Measurements from ENCODE around the gene CD58. TPM values are rescaled to one million over a fixed set of nuclear protein-coding genes. Genes with fewer than 3 reads are reported as not detected.

CD58 gene
- polyA plus RNA-seq, 1 donor (not counting 4 experiments of a cell fraction or from before 2014, with no cell fraction given) = 38.6 TPM

DNA sequence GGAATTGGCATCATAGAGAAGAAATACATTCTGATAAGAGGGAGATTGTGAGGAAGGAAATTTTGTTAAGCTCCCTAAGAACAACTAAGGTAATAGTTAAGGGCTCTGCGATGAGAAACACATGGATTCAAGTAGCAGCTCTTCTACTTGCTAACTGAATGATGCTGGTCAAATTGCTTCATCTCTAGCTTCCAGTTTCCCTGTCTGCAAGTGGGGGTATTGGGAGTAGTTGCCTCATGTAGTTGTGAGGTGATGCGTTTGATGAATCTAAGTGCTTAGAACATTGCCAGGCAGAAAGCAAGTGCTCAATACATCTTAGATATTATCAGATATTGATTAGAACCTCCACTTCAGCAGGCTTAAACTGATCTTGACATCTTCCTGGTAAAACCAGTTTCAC is 84.8 kb downstream of the CD58 start:
- Histone ChIP-seq H3K4me1 (ENCODE audit: control insufficient read depth, extremely low read depth, insufficient read depth, low read length) (peaks cover 15% of the 10 kb centered on the region), H3K4me3 (ENCODE audit: control insufficient read depth in 2 of 3, extremely low read depth in 1 of 3, insufficient read depth in 2 of 3, low read depth in 1 of 3, low read length in 3 of 3) (no peak overlapping the region), H3K27me3 (ENCODE audit: control insufficient read depth, extremely low read depth, insufficient read depth, low read length) (no peaks in the 10 kb centered on the region), H3K27ac (ENCODE audit: control insufficient read depth, insufficient read depth, low read length) (no peak overlapping the region), H3K36me3 (ENCODE audit: control insufficient read depth in 2 of 2, extremely low read depth in 1 of 2, insufficient read depth in 2 of 2, low read length in 2 of 2) (no peaks in the 10 kb centered on the region), H3K4me2 (ENCODE audit: control insufficient read depth, extremely low read depth, insufficient read depth, low read depth, low read length) (no peak overlapping the region), H2AFZ (ENCODE audit: control insufficient read depth, low read length) (no peak overlapping the region), H4K20me1 (ENCODE audit: control insufficient read depth, extremely low read depth, insufficient read depth, low read length) (no peaks in the 10 kb centered on the region), H3K9ac (ENCODE audit: control insufficient read depth, extremely low read depth, insufficient read depth, low read length) (no peak overlapping the region), H3K79me2 (ENCODE audit: control insufficient read depth, insufficient read depth, low read length) (no peaks in the 10 kb centered on the region), H3K9me1 (ENCODE audit: control insufficient read depth, extremely low read depth, insufficient read depth, low read length) (no peaks in the 10 kb centered on the region), H3K9me3 (ENCODE audit: control insufficient read depth, low read depth, low read length) (no peaks in the 10 kb centered on the region)
- no peak for DNase-seq (ENCODE audit: low read depth, low spot score)
- no peak for FAIRE-seq
- dilution Hi-C loops (cut with MboI; ENCODE audit: extremely low pct_ligation_motif_present, low sequenced_read_pairs) = no loop called here
- TF ChIP-seq, protein P1, sequence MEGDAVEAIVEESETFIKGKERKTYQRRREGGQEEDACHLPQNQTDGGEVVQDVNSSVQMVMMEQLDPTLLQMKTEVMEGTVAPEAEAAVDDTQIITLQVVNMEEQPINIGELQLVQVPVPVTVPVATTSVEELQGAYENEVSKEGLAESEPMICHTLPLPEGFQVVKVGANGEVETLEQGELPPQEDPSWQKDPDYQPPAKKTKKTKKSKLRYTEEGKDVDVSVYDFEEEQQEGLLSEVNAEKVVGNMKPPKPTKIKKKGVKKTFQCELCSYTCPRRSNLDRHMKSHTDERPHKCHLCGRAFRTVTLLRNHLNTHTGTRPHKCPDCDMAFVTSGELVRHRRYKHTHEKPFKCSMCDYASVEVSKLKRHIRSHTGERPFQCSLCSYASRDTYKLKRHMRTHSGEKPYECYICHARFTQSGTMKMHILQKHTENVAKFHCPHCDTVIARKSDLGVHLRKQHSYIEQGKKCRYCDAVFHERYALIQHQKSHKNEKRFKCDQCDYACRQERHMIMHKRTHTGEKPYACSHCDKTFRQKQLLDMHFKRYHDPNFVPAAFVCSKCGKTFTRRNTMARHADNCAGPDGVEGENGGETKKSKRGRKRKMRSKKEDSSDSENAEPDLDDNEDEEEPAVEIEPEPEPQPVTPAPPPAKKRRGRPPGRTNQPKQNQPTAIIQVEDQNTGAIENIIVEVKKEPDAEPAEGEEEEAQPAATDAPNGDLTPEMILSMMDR (optimal IDR thresholded peaks at IDR 0.05 in 1 of 3, IDR thresholded peaks at IDR 0.05 in 1 of 3, conservative IDR thresholded peaks at IDR 0.05 in 1 of 3; ENCODE audit: extremely low read depth in 1 of 3, insufficient read depth in 2 of 3, low read length in 3 of 3) = no peak
- no peak for TF ChIP-seq EZH2 (IDR thresholded peaks at IDR 0.05; ENCODE audit: low read length)

DNA sequence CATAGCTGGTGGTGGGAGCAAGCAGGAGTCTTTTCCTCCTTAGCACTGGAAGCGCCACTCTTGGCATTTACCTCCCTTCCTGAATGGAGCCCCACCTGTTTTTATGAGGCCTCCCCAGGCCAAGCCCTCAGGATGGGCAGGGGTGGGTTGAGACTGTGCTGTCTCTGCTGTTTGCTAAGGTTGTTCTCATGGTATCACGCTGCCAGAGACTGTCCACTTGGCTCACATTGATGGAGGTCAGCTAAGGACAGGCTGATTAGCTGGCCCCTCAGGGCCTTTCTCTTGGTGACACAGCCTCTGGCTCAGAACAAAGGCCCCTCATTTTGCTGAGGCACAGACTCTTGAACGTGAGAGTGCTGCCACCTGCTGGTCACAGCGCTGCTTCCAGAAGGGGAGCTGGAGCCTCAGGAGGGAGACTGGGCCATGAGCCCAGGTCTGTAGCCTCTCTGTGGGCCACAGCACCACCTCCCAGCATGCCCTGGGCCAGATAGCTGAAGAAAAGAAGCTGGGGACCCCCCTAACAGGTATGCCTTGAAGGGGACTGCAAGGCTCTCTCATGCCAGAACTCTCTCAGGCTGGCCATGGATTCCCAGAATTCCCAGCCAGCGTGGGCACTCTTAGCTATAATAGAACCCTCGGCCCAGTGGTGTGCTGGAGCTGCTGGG is 85.6 kb downstream of the CD58 start:
- peaks cover 15% of the 10 kb centered on the region for H3K4me1 ChIP-seq (ENCODE audit: control insufficient read depth, extremely low read depth, insufficient read depth, low read length)
- no peaks in the 10 kb centered on the region for H3K9me3 ChIP-seq (ENCODE audit: control insufficient read depth, low read depth, low read length)
- H3K27me3 ChIP-seq (ENCODE audit: control insufficient read depth, extremely low read depth, insufficient read depth, low read length) = no peaks in the 10 kb centered on the region
- no peak overlapping the region for H3K9ac ChIP-seq (ENCODE audit: control insufficient read depth, extremely low read depth, insufficient read depth, low read length)
- H3K4me3 ChIP-seq (ENCODE audit: control insufficient read depth in 2 of 3, extremely low read depth in 1 of 3, insufficient read depth in 2 of 3, low read depth in 1 of 3, low read length in 3 of 3) = no peak overlapping the region
- no peaks in the 10 kb centered on the region for H4K20me1 ChIP-seq (ENCODE audit: control insufficient read depth, extremely low read depth, insufficient read depth, low read length)
- no peaks in the 10 kb centered on the region for H3K9me1 ChIP-seq (ENCODE audit: control insufficient read depth, extremely low read depth, insufficient read depth, low read length)
- no peaks in the 10 kb centered on the region for H3K79me2 ChIP-seq (ENCODE audit: control insufficient read depth, insufficient read depth, low read length)
- H3K4me2 ChIP-seq (ENCODE audit: control insufficient read depth, extremely low read depth, insufficient read depth, low read depth, low read length) = no peak overlapping the region
- DNase-seq (ENCODE audit: low read depth, low spot score) = no peak
- TF ChIP-seq, protein P1 (optimal IDR thresholded peaks at IDR 0.05 in 1 of 3, IDR thresholded peaks at IDR 0.05 in 1 of 3, conservative IDR thresholded peaks at IDR 0.05 in 1 of 3; ENCODE audit: extremely low read depth in 1 of 3, insufficient read depth in 2 of 3, low read length in 3 of 3) = peak; percentile 80 to 91 (median 89)
- TF ChIP-seq EZH2 (IDR thresholded peaks at IDR 0.05; ENCODE audit: low read length) = no peak
- no peak overlapping the region for H2AFZ ChIP-seq (ENCODE audit: control insufficient read depth, low read length)
- H3K36me3 ChIP-seq (ENCODE audit: control insufficient read depth in 2 of 2, extremely low read depth in 1 of 2, insufficient read depth in 2 of 2, low read length in 2 of 2) = no peaks in the 10 kb centered on the region
- dilution Hi-C loops (cut with MboI; ENCODE audit: extremely low pct_ligation_motif_present, low sequenced_read_pairs) = no loop called here
- no peak overlapping the region for H3K27ac ChIP-seq (ENCODE audit: control insufficient read depth, insufficient read depth, low read length)
- FAIRE-seq = no peak

All from keratinocyte (primary cell).